GM12878 (cell line): ENCODE measurements around the gene PLP1. TPM values are rescaled to one million over a fixed set of nuclear protein-coding genes. Genes with fewer than 3 reads are reported as not detected.

Experiments
- ATAC-seq: fragments of 200-7000 bp; cut with Tn5 transposase; 3 replicates; pipeline ENCODE4 v1.9.1; 2020; ENCODE audit warnings: mild to moderate bottlenecking, moderate library complexity
- BruUV-seq: library from RNA; stranded (reverse); fragments of 400-500 nt; replicated peaks from 2 replicates; lab custom pipeline; 2021; lab: Mats Ljungman, UMichigan
- CTCF ChIA-PET: fragments of 300-600 bp; sonication (Branson Sonifier 250); formaldehyde crosslinking; extraction: SDS; loops from one replicate; lab custom pipeline; 2021; ENCODE audit warnings: inconsistent platforms; lab: Yijun Ruan, JAX
- POLR2A ChIA-PET: fragments of 350-600 bp; formaldehyde crosslinking; extraction: SDS; loops from one replicate; lab custom pipeline; 2021; ENCODE audit warnings: inconsistent platforms; lab: Charles Lee
- RAD21 ChIA-PET: fragments of 300-600 bp; sonication (Branson Sonifier 250); formaldehyde crosslinking; loops from one replicate; lab custom pipeline; 2023; ENCODE audit warnings: antibody characterized with exemption; ENCODE audit not compliant: unreplicated experiment; lab: Charles Lee
- SMC1A ChIA-PET: fragments of 300-600 bp; sonication (Branson Sonifier 250); formaldehyde crosslinking; loops from one replicate; lab custom pipeline; 2023; ENCODE audit not compliant: unreplicated experiment, uncharacterized antibody; lab: Charles Lee
- DNase-seq: peaks from one replicate; pipeline ENCODE4 v3.0.0-alpha.2; 2011; ENCODE audit warnings: low read depth, low spot score
- FAIRE-seq: peaks from 3 replicates; lab custom pipeline; 2011; peaks lifted over from hg19 to GRCh38; lab: Jason Lieb, UNC
- H2AFZ ChIP-seq: 2 replicates; pipeline ENCODE4 v1.6.0; 2011; ENCODE audit warnings: low read depth, low read length, control low read depth; ENCODE audit not compliant: control insufficient read depth
- H3K27ac ChIP-seq: 2 replicates; pipeline ENCODE4 v1.5.1; 2011; ENCODE audit warnings: control low read depth; ENCODE audit not compliant: control insufficient read depth, insufficient read depth
- H3K27me3 ChIP-seq, 2 experiments: replicated peaks in 1 of 2; 2 replicates each; pipeline versions ENCODE4 v1.6.0 to v1.6.1; 2011; ENCODE audit warnings: low read length in 1 of 2; ENCODE audit not compliant: control insufficient read depth in 2 of 2, insufficient read depth in 2 of 2
- H3K36me3 ChIP-seq, 2 experiments: 2 replicates each; pipeline ENCODE4 v1.5.1; 2011; ENCODE audit warnings: low read length in 1 of 2; ENCODE audit not compliant: control insufficient read depth in 2 of 2, insufficient read depth in 2 of 2
- H3K4me1 ChIP-seq: 2 replicates; pipeline ENCODE4 v1.6.1; 2011; ENCODE audit warnings: mild to moderate bottlenecking, low read length, moderate library complexity, mixed read lengths; ENCODE audit not compliant: control insufficient read depth, insufficient read depth
- H3K4me2 ChIP-seq: 2 replicates; pipeline ENCODE4 v1.6.0; 2011; ENCODE audit warnings: control low read depth; ENCODE audit not compliant: control insufficient read depth, insufficient read depth
- H3K4me3 ChIP-seq: fragments of 200-600 bp; sonication (generic); 2 replicates; pipeline ENCODE4 v1.5.1; 2016
- H3K79me2 ChIP-seq: 2 replicates; pipeline ENCODE4 v1.6.0; 2011; ENCODE audit warnings: low read length; ENCODE audit not compliant: control insufficient read depth, insufficient read depth
- H3K9ac ChIP-seq: 2 replicates; pipeline ENCODE4 v1.8.0; 2011; ENCODE audit warnings: low read length, control low read depth, mixed read lengths; ENCODE audit not compliant: control insufficient read depth, insufficient read depth
- H3K9me3 ChIP-seq: replicated peaks from 3 replicates; pipeline ENCODE4 v1.5.1; 2011; ENCODE audit warnings: mild to moderate bottlenecking, low read length; ENCODE audit not compliant: control insufficient read depth, insufficient read depth
- H4K20me1 ChIP-seq: 2 replicates; pipeline ENCODE4 v1.6.0; 2011; ENCODE audit not compliant: control insufficient read depth, insufficient read depth
- CEBPZ ChIP-seq: fragments of 150-350 bp; IDR thresholded peaks from 2 replicates; pipeline ENCODE4 v1.6.1; 2016; ENCODE audit warnings: low read depth, low read length
- IRF5 ChIP-seq: fragments of 450-650 bp; IDR thresholded peaks from 2 replicates; pipeline ENCODE4 v1.6.1; 2017; ENCODE audit warnings: borderline replicate concordance
- MAX ChIP-seq: IDR thresholded peaks from 2 replicates; pipeline ENCODE4 v1.6.1; 2012; ENCODE audit warnings: low read depth, low read length, improper control_type of control experiment
- MEF2A ChIP-seq: IDR thresholded peaks from 2 replicates; pipeline ENCODE4 v1.6.1; 2011; ENCODE audit warnings: low read depth, mild to moderate bottlenecking, low read length, moderate library complexity; ENCODE audit not compliant: insufficient read depth
- MTA3 ChIP-seq: IDR thresholded peaks from 2 replicates; pipeline ENCODE4 v1.6.1; 2012; ENCODE audit warnings: low read length, inconsistent platforms, borderline replicate concordance
- ZBED1 ChIP-seq: IDR thresholded peaks from 2 replicates; pipeline ENCODE4 v1.6.1; 2016; ENCODE audit warnings: borderline replicate concordance
- ZBTB40 ChIP-seq: fragments of 450-650 bp; IDR thresholded peaks from 2 replicates; pipeline ENCODE4 v1.6.1; 2016; ENCODE audit warnings: mild to moderate bottlenecking, moderate library complexity, borderline replicate concordance
- ZNF207 ChIP-seq: fragments of 450-650 bp; IDR thresholded peaks from 2 replicates; pipeline ENCODE4 v1.6.1; 2014; ENCODE audit warnings: antibody characterized with exemption, mild to moderate bottlenecking, borderline replicate concordance
- WGBS: methylation state at CpG from one replicate; pipeline ENCODE4 v1.1.6; 2016; ENCODE audit warnings: low lambda C conversion rate; ENCODE audit not compliant: insufficient replicate concordance, insufficient coverage; ENCODE audit errors: missing lambda C conversion rate; 5-methylcytosine and 5-hydroxymethylcytosine counted together
- in situ Hi-C: fragments of 300-500 bp; cut with MboI; formaldehyde crosslinking; loops from 9 replicates; pipeline ENCODE4 v1.14.3; 2018; ENCODE audit warnings: mixed read lengths
- intact Hi-C: fragments of 100-400 bp; cut with micrococcal nuclease; formaldehyde crosslinking; loops from one replicate; pipeline ENCODE4 v1.14.2; 2022; ENCODE audit not compliant: unreplicated experiment
- polyA plus RNA-seq, 11 experiments: library from polyadenylated mRNA; depleted of rRNA in 4 of 11; unstranded in 6 of 11; stranded (reverse) in 5 of 11; fragments of >200 nt; fragmentation: Nextera tagmentation in 4 of 11; fragmentation: Illumina TruSeq in 1 of 11; extraction: Ambion mirVana in 4 of 11; extraction: Trizol in 1 of 11; gene quantifications; 1 replicate in 1 of 11; 2 replicates in 10 of 11; pipeline versions ENCODE4 v1.2.1 to v1.2.3, GENCODE V29; 2011 to 2016; ENCODE audit warnings: inconsistent platforms in 2 of 11, missing spikeins in 2 of 11, low read depth in 1 of 11
- total RNA-seq, 4 experiments: library from RNA; depleted of rRNA in 3 of 4; stranded (reverse); fragments of >200 nt in 3 of 4; fragmentation: Illumina TruSeq in 1 of 4; extraction: Trizol in 1 of 4; gene quantifications; 2 replicates each; pipeline versions ENCODE4 v1.2.1 to v1.2.3, GENCODE V29; 2013 to 2021

Gene PLP1
- total and polyA plus RNA-seq, 10 of the 15 experiments (the other 5 are each of a cell fraction or from before 2014, with no cell fraction given), result not detected

- Histone ChIP-seq H3K79me2 (no peaks in the 10 kb centered on the region), H3K27ac (no peak overlapping the region), H3K4me1 (no peaks in the 10 kb centered on the region), H3K36me3 (no peaks in the 10 kb centered on the region), H3K27me3 (no peaks in the 10 kb centered on the region), H3K9me3 (no peaks in the 10 kb centered on the region), H4K20me1 (no peaks in the 10 kb centered on the region), H3K4me2 (no peak overlapping the region), H2AFZ (no peak overlapping the region), H3K9ac (no peak overlapping the region), H3K4me3 (no peak overlapping the region)
- intact Hi-C loops (no loop called here), in situ Hi-C loops (no loop called here)
- ChIA-PET RAD21 (no interaction called here), CTCF (interaction anchor here (1.5 kb wide), 1 partner anchor 26 kb away, joined by 5 read pairs; no protein-coding TSS in a partner anchor), POLR2A (interaction anchor here (0.6 kb wide), 1 partner anchor 73 kb away, joined by 3 read pairs; no protein-coding TSS in a partner anchor), SMC1A (interaction anchor here (1.6 to 1.8 kb wide), 2 partner anchors 15 to 17 kb away, joined by 5 to 6 read pairs; no protein-coding TSS in a partner anchor)
- TF ChIP-seq IRF5 (no peak), ZNF207 (no peak), ZBED1 (no peak), MAX (no peak), ZBTB40 (no peak), MEF2A (no peak), MTA3 (no peak), CEBPZ (no peak)
- FAIRE-seq, result no peak
- no peak for DNase-seq
- BruUV-seq, result no TSS peak
- ATAC-seq, result no peak
- 4% methylated on average over 6 of the region's 6 CpGs for WGBS
Measured at GRCh38 chrX:103792916-103793544, 16.4 kb downstream of the PLP1 start.
